ENCODE data around the gene FUZ.

FUZ gene

DNA sequence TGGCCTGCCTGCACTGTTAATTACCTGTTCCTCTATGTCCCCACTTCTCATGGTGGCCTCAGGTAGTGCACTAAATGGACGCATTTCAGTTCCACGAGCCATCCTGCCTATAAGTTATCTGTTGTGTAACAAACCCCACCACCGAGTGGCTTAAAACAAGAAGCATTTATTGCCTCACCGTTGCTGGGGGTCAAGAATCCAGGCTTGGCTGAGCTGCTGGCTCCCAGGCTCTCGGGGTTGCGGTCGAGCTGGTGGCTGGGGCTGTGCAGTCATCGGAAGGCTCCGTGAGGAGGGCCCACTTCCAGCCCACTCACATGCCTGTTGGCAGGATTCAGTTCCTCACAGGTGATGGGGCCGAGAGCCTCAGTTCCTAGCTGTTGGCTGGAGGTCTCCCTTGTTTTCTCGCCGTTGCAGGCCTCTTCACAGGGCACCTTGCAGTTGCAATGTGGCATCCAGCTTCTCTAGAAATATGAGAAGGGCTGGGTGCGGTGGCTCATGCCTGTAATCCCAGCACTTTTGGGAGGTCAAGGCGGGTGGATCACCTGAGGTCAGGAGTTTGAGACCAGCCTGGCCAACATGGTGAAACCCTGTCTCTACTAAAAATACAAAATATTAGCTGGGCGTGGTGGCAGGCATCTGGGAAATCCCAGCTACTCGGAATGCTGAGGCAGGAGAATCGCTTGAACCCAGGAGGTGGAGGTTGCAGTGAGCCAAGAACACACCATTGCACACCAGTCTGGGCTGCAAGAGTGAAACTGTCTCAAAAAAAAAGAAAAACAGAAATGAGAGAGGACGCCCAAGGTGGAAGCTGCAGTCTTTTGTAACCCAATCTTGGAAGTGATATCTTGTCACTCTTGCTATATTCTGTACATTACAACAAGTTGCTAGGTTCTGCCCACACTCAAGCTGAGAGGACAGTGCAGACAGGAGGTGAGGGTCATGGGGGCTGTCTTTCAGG lies 31.3 kb upstream of the FUZ start:
- Histone ChIP-seq H3K9me3 (replicated peaks in 1 of 2; ENCODE audit: control insufficient read depth in 2 of 2, insufficient read depth in 1 of 2, low read depth in 1 of 2, low read length in 2 of 2) (peaks cover 4 to 12% of the 10 kb centered on the region in 2 donors), H2AFZ (ENCODE audit: low read length) (no peak overlapping the region), H3K36me3 (replicated peaks in 1 of 2; ENCODE audit: control insufficient read depth in 2 of 2, insufficient read depth in 2 of 2, low read length in 2 of 2) (peaks cover 16 to 59% of the 10 kb centered on the region in 2 donors), H3K4me2 (ENCODE audit: insufficient read depth, low read length, poor library complexity, severe bottlenecking) (no peak overlapping the region), H3K27me3 (ENCODE audit: control insufficient read depth in 3 of 3, insufficient read depth in 3 of 3, low read depth in 1 of 3, low read length in 3 of 3) (no peaks in the 10 kb centered on the region), H3K14ac (ENCODE audit: low read length) (no peak overlapping the region), H3K9ac (ENCODE audit: low read depth, low read length, poor library complexity) (no peak overlapping the region), H3K4ac (ENCODE audit: low read length) (no peak overlapping the region), H3K4me1 (ENCODE audit: control insufficient read depth in 2 of 2, insufficient read depth in 1 of 2, low read depth in 1 of 2, low read length in 2 of 2) (no peaks in the 10 kb centered on the region), H2AK5ac (ENCODE audit: low read depth, low read length) (no peak overlapping the region), H3K27ac (replicated peaks; ENCODE audit: low read length) (no peak overlapping the region), H3K18ac (ENCODE audit: low read length) (no peak overlapping the region), H2BK12ac (ENCODE audit: low read length) (no peak overlapping the region), H4K8ac (ENCODE audit: low read depth, low read length) (no peak overlapping the region), H4K91ac (ENCODE audit: low read depth, low read length, poor library complexity) (no peak overlapping the region), H2BK5ac (ENCODE audit: low read length) (no peak overlapping the region), H3K23ac (ENCODE audit: low read depth, low read length, poor library complexity) (no peak overlapping the region), H2BK120ac (ENCODE audit: low read depth, low read length) (no peak overlapping the region), H2BK15ac (ENCODE audit: low read length) (no peak overlapping the region), H3K4me3 (ENCODE audit: low read length in 2 of 2) (no peak overlapping the region), H3K79me1 (ENCODE audit: low read depth, low read length) (no peaks in the 10 kb centered on the region)
- DNase-seq (ENCODE audit: low spot score), result no peak
- no CpG with 5 or more reads among the region's 18 CpGs for WGBS, 2 donors (ENCODE audit: extremely low coverage in 2 of 2, insufficient read length in 2 of 2, insufficient replicate concordance in 1 of 2)

DNA sequence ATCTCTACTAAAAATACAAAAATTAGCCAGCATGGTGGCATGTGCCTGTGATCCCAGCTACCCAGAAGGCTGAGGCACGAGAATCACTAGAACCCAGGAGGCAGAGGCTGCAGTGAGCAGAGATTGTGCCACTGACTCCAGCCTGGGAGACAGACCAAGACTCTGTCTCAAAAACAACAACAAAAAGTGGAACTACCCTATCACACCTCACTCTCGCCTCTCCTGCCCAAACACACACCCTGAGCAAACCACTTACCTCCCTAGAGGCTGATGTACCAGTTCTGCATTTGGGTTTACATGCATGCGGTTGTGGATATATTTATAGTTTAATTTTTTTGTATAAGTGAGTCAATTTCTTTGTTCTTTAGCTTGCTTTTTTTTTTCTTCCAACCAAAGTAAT lies 30.2 kb upstream of the FUZ start:
- H4K91ac ChIP-seq (ENCODE audit: low read depth, low read length, poor library complexity), result no peak overlapping the region
- H3K79me1 ChIP-seq (ENCODE audit: low read depth, low read length), result no peaks in the 10 kb centered on the region
- no peak overlapping the region for H2BK15ac ChIP-seq (ENCODE audit: low read length)
- H3K4me2 ChIP-seq (ENCODE audit: insufficient read depth, low read length, poor library complexity, severe bottlenecking), result no peak overlapping the region
- no peak overlapping the region for H3K4me3 ChIP-seq (ENCODE audit: low read length in 2 of 2)
- H2AK5ac ChIP-seq (ENCODE audit: low read depth, low read length), result no peak overlapping the region
- H3K14ac ChIP-seq (ENCODE audit: low read length), result no peak overlapping the region
- H3K9me3 ChIP-seq (replicated peaks in 1 of 2; ENCODE audit: control insufficient read depth in 2 of 2, insufficient read depth in 1 of 2, low read depth in 1 of 2, low read length in 2 of 2), result peaks cover under 1 to 1% of the 10 kb centered on the region in 2 donors
- no peak overlapping the region for H2BK120ac ChIP-seq (ENCODE audit: low read depth, low read length)
- peaks cover 24 to 59% of the 10 kb centered on the region in 2 donors for H3K36me3 ChIP-seq (replicated peaks in 1 of 2; ENCODE audit: control insufficient read depth in 2 of 2, insufficient read depth in 2 of 2, low read length in 2 of 2)
- no peak for DNase-seq (ENCODE audit: low spot score)
- H2AFZ ChIP-seq (ENCODE audit: low read length), result no peak overlapping the region
- H3K4me1 ChIP-seq (ENCODE audit: control insufficient read depth in 2 of 2, insufficient read depth in 1 of 2, low read depth in 1 of 2, low read length in 2 of 2), result no peaks in the 10 kb centered on the region
- no peak overlapping the region for H3K18ac ChIP-seq (ENCODE audit: low read length)
- no peak overlapping the region for H2BK5ac ChIP-seq (ENCODE audit: low read length)
- no peaks in the 10 kb centered on the region for H3K27me3 ChIP-seq (ENCODE audit: control insufficient read depth in 3 of 3, insufficient read depth in 3 of 3, low read depth in 1 of 3, low read length in 3 of 3)
- no peak overlapping the region for H3K27ac ChIP-seq (replicated peaks; ENCODE audit: low read length)
- no peak overlapping the region for H3K23ac ChIP-seq (ENCODE audit: low read depth, low read length, poor library complexity)
- H3K9ac ChIP-seq (ENCODE audit: low read depth, low read length, poor library complexity), result no peak overlapping the region
- no peak overlapping the region for H2BK12ac ChIP-seq (ENCODE audit: low read length)
- no peak overlapping the region for H3K4ac ChIP-seq (ENCODE audit: low read length)
- no peak overlapping the region for H4K8ac ChIP-seq (ENCODE audit: low read depth, low read length)
- WGBS, 2 donors (ENCODE audit: extremely low coverage in 2 of 2, insufficient read length in 2 of 2, insufficient replicate concordance in 1 of 2), result no CpG with 5 or more reads among the region's 3 CpGs

DNA sequence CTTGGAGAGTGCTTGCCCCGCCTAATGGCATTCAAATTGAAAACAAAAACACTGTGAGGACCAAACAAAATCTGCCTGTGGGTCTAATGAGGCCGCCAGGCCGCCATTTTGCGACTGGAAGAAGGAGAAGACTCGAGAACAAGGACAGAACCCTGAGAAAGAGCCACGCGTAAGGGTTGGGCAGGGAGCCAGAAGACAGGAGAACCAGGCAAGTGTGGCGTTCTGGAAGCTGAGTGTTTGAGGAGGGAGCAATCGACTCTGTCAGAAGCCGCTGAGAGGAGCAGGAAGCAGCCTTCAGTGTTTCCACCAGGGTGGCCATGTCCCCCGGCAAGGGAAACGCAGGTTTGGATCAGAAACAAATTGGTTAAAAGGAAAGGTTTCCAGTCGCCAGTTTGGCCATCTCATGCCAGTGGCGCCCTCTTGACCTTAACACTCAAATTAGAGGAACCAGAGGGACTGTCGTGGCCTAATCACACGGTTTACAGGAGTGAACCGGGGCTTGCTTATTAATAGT lies 27.7 kb upstream of the FUZ start:
- peaks cover 42 to 71% of the 10 kb centered on the region in 2 donors for H3K36me3 ChIP-seq (replicated peaks in 1 of 2; ENCODE audit: control insufficient read depth in 2 of 2, insufficient read depth in 2 of 2, low read length in 2 of 2)
- H3K4me2 ChIP-seq (ENCODE audit: insufficient read depth, low read length, poor library complexity, severe bottlenecking), result no peak overlapping the region
- H2BK15ac ChIP-seq (ENCODE audit: low read length), result no peak overlapping the region
- H3K4me1 ChIP-seq (ENCODE audit: control insufficient read depth in 2 of 2, insufficient read depth in 1 of 2, low read depth in 1 of 2, low read length in 2 of 2), result no peaks in the 10 kb centered on the region
- H3K79me1 ChIP-seq (ENCODE audit: low read depth, low read length), result no peaks in the 10 kb centered on the region
- no peak overlapping the region for H2BK5ac ChIP-seq (ENCODE audit: low read length)
- WGBS, 2 donors (ENCODE audit: extremely low coverage in 2 of 2, insufficient read length in 2 of 2, insufficient replicate concordance in 1 of 2), result no CpG with 5 or more reads among the region's 17 CpGs
- no peaks in the 10 kb centered on the region for H3K9me3 ChIP-seq (replicated peaks in 1 of 2; ENCODE audit: control insufficient read depth in 2 of 2, insufficient read depth in 1 of 2, low read depth in 1 of 2, low read length in 2 of 2)
- H3K27me3 ChIP-seq (ENCODE audit: control insufficient read depth in 3 of 3, insufficient read depth in 3 of 3, low read depth in 1 of 3, low read length in 3 of 3), result no peaks in the 10 kb centered on the region
- no peak overlapping the region for H2AFZ ChIP-seq (ENCODE audit: low read length)
- no peak overlapping the region for H3K27ac ChIP-seq (replicated peaks; ENCODE audit: low read length)
- H2AK5ac ChIP-seq (ENCODE audit: low read depth, low read length), result no peak overlapping the region
- H4K8ac ChIP-seq (ENCODE audit: low read depth, low read length), result peak overlapping the region; percentile 66
- H3K18ac ChIP-seq (ENCODE audit: low read length), result peak overlapping the region; percentile 4
- no peak for DNase-seq (ENCODE audit: low spot score)
- H4K91ac ChIP-seq (ENCODE audit: low read depth, low read length, poor library complexity), result no peak overlapping the region
- H3K4me3 ChIP-seq (ENCODE audit: low read length in 2 of 2), result no peak overlapping the region
- no peak overlapping the region for H3K14ac ChIP-seq (ENCODE audit: low read length)
- no peak overlapping the region for H3K9ac ChIP-seq (ENCODE audit: low read depth, low read length, poor library complexity)
- H2BK120ac ChIP-seq (ENCODE audit: low read depth, low read length), result no peak overlapping the region
- H3K23ac ChIP-seq (ENCODE audit: low read depth, low read length, poor library complexity), result no peak overlapping the region
- H3K4ac ChIP-seq (ENCODE audit: low read length), result no peak overlapping the region
- H2BK12ac ChIP-seq (ENCODE audit: low read length), result no peak overlapping the region

DNA sequence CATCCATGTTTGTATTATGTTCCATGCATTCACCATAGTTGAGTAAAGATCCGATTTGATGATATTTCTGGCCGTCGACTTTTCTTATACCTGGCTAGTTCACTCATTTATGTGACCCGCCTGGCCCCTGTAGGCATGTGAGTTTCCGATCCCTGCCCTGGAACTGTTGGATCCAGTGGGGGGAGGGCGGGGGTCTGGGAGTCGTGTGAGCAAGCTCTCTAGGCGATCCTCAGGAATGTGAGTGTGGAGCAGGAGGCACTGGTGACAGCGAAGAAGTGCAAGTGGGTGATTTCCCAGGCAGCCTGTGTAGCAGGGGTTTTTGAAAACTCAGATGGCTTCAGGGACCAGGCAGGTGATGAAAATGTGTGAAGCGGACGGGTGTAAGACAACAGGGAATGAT lies 27.2 kb upstream of the FUZ start:
- no peak for DNase-seq (ENCODE audit: low spot score)
- H2BK12ac ChIP-seq (ENCODE audit: low read length), result no peak overlapping the region
- no peak overlapping the region for H2AFZ ChIP-seq (ENCODE audit: low read length)
- no peak overlapping the region for H3K4ac ChIP-seq (ENCODE audit: low read length)
- peak overlapping the region; percentile 31 for H3K9ac ChIP-seq (ENCODE audit: low read depth, low read length, poor library complexity)
- no peak overlapping the region for H3K18ac ChIP-seq (ENCODE audit: low read length)
- H2BK15ac ChIP-seq (ENCODE audit: low read length), result no peak overlapping the region
- no peak overlapping the region for H3K23ac ChIP-seq (ENCODE audit: low read depth, low read length, poor library complexity)
- H3K4me2 ChIP-seq (ENCODE audit: insufficient read depth, low read length, poor library complexity, severe bottlenecking), result no peak overlapping the region
- H3K14ac ChIP-seq (ENCODE audit: low read length), result no peak overlapping the region
- no peaks in the 10 kb centered on the region for H3K79me1 ChIP-seq (ENCODE audit: low read depth, low read length)
- H3K4me3 ChIP-seq (ENCODE audit: low read length in 2 of 2), result no peak overlapping the region
- H3K27ac ChIP-seq (replicated peaks; ENCODE audit: low read length), result no peak overlapping the region
- peaks cover 44 to 76% of the 10 kb centered on the region in 2 donors for H3K36me3 ChIP-seq (replicated peaks in 1 of 2; ENCODE audit: control insufficient read depth in 2 of 2, insufficient read depth in 2 of 2, low read length in 2 of 2)
- H3K4me1 ChIP-seq (ENCODE audit: control insufficient read depth in 2 of 2, insufficient read depth in 1 of 2, low read depth in 1 of 2, low read length in 2 of 2), result no peaks in the 10 kb centered on the region
- no peaks in the 10 kb centered on the region for H3K9me3 ChIP-seq (replicated peaks in 1 of 2; ENCODE audit: control insufficient read depth in 2 of 2, insufficient read depth in 1 of 2, low read depth in 1 of 2, low read length in 2 of 2)
- no CpG with 5 or more reads among the region's 11 CpGs for WGBS, 2 donors (ENCODE audit: extremely low coverage in 2 of 2, insufficient read length in 2 of 2, insufficient replicate concordance in 1 of 2)
- no peak overlapping the region for H2BK120ac ChIP-seq (ENCODE audit: low read depth, low read length)
- no peak overlapping the region for H2AK5ac ChIP-seq (ENCODE audit: low read depth, low read length)
- H2BK5ac ChIP-seq (ENCODE audit: low read length), result no peak overlapping the region
- H3K27me3 ChIP-seq (ENCODE audit: control insufficient read depth in 3 of 3, insufficient read depth in 3 of 3, low read depth in 1 of 3, low read length in 3 of 3), result no peaks in the 10 kb centered on the region
- H4K91ac ChIP-seq (ENCODE audit: low read depth, low read length, poor library complexity), result no peak overlapping the region
- no peak overlapping the region for H4K8ac ChIP-seq (ENCODE audit: low read depth, low read length)

Data from neuronal stem cell (in vitro differentiated cells).